Ovary (tissue), 9 donors: ENCODE measurements around the gene SRGN. TPM values are rescaled to one million over a fixed set of nuclear protein-coding genes. Genes with fewer than 3 reads are reported as not detected.

Experiments used
- DNase-seq, 5 donors: peaks; one replicate each; pipeline ENCODE4 v3.0.0-alpha.2; 2019 to 2020
- H3K27ac ChIP-seq, 2 donors: fragments of 200-600 bp; one replicate each; pipeline versions ENCODE4 v1.5.1 to v1.8.0; 2019 to 2022
- H3K27me3 ChIP-seq: fragments of 200-600 bp; one replicate; pipeline ENCODE4 v1.8.0; 2022
- H3K36me3 ChIP-seq: fragments of 200-600 bp; sonication (generic); one replicate; pipeline ENCODE4 v1.5.1; 2019
- H3K4me1 ChIP-seq: one replicate; pipeline ENCODE4 v1.8.1; 2013; ENCODE audit warnings: mild to moderate bottlenecking, moderate library complexity; ENCODE audit not compliant: insufficient read depth
- H3K4me3 ChIP-seq: fragments of 200-600 bp; sonication (generic); one replicate; pipeline ENCODE4 v1.5.1; 2017
- H3K9me3 ChIP-seq, 2 donors: fragments of 200-600 bp in 1 of 2; sonication (generic) in 1 of 2; one replicate each; pipeline versions ENCODE4 v1.5.1 to v1.8.1; 2013 to 2019; ENCODE audit warnings: mild to moderate bottlenecking in 1 of 2, moderate library complexity in 1 of 2
- CTCF ChIP-seq, 3 donors: fragments of 450-650 bp in 2 of 3; fragments of 200-600 bp in 1 of 3; IDR thresholded peaks; one replicate each; pipeline versions ENCODE4 v1.5.1 to v1.8.0; 2016 to 2022; ENCODE audit warnings: antibody characterized with exemption in 3 of 3, mild to moderate bottlenecking in 1 of 3
- EP300 ChIP-seq: sonication (generic); formaldehyde crosslinking; IDR thresholded peaks from one replicate; pipeline ENCODE4 v1.6.1; 2017; ENCODE audit warnings: antibody characterized with exemption
- POLR2A ChIP-seq: fragments of 450-650 bp; IDR thresholded peaks from one replicate; pipeline ENCODE4 v1.6.1; 2017; ENCODE audit warnings: antibody characterized with exemption, mild to moderate bottlenecking, moderate library complexity
- WGBS, 3 donors: extraction: QIAGEN DNeasy Blood & Tissue Kit in 1 of 3; methylation state at CpG; one replicate each; pipeline versions ENCODE4 v1.1.5 to v1.1.7; 2013 to 2017; 5-methylcytosine and 5-hydroxymethylcytosine counted together
- intact Hi-C, 4 donors: fragments of 100-400 bp; cut with DNase I; formaldehyde crosslinking; loops; one replicate each; pipeline versions ENCODE4 v1.11.0 to v1.15.1; 2022 to 2023
- polyA plus RNA-seq, 2 donors: library from polyadenylated mRNA; stranded (reverse); fragments of 200-250 nt in 1 of 2; fragments of 350-450 nt in 1 of 2; fragmentation: Illumina TruSeq in 1 of 2; extraction: RNeasy Lipid Tissue Mini Kit (QIAGEN cat#74804) in 1 of 2; gene quantifications; one replicate each; pipeline ENCODE4 v1.2.3, GENCODE V29; 2013 to 2014
- total RNA-seq, 7 donors: library from RNA; depleted of rRNA in 2 of 7; stranded (reverse); fragments of >200 nt in 2 of 7; fragmentation: NEBNext Ultra II Directional in 3 of 7; extraction: Animal tissue kit (Norgen Biotek cat#: 25700) in 3 of 7; gene quantifications; one replicate each; pipeline versions ENCODE4 v1.1.0 to v1.2.4, GENCODE V29; 2016 to 2023
- donor health status: DM: no; HTN: no; CAD: no; lungs with moderate emphysema.
- donor health status: DM: no; HTN: no; CAD: no.
- donor health status: Bipolar disorder and iron deficiency.
- donor health status: DM: yes; HTN: yes; CAD: no.
- donor health status: DM: no; HTN: no; CAD: no.
- donor health status: DM: yes; HTN: yes; CAD: no.

The SRGN gene
- total and polyA plus RNA-seq, 9 donors = 22.0 to 107 (median 39.5) TPM

GRCh38 chr10:69096045-69096444 lies 8.1 kb downstream of the SRGN start:
- Histone ChIP-seq H3K27me3 (no peaks in the 10 kb centered on the region), H3K4me1 (no peaks in the 10 kb centered on the region), H3K36me3 (no peaks in the 10 kb centered on the region), H3K27ac (no peak overlapping the region), H3K4me3 (no peak overlapping the region), H3K9me3 (no peaks in the 10 kb centered on the region)
- 69 to 82% (median 74%) methylated on average over 2 of the region's 2 CpGs for WGBS, 3 donors
- no peak for DNase-seq
- no peak for TF ChIP-seq EP300
- intact Hi-C loops = loop anchor here in 1 of 4 donors (10.0 kb wide), 1 partner anchor 91 kb away; no protein-coding TSS in a partner anchor

- TF ChIP-seq POLR2A (no peak), EP300 (no peak), CTCF (IDR thresholded peaks at IDR 0.05) (no peak)
- no peaks in the 10 kb centered on the region for H3K27me3 ChIP-seq
- no peak for DNase-seq
- H3K27ac ChIP-seq = no peak overlapping the region
- no peaks in the 10 kb centered on the region for H3K9me3 ChIP-seq
- intact Hi-C loops = loop anchor here in 1 of 4 donors (10.0 kb wide), 1 partner anchor 93 kb away; no protein-coding TSS in a partner anchor
- no peaks in the 10 kb centered on the region for H3K4me1 ChIP-seq
- H3K4me3 ChIP-seq = no peak overlapping the region
- 59 to 71% (median 62%) methylated on average over 4 of the region's 4 CpGs for WGBS, 3 donors
- no peaks in the 10 kb centered on the region for H3K36me3 ChIP-seq
These were observed 9.8 kb downstream of the SRGN start for GRCh38 chr10:69097729-69098128.

DNA sequence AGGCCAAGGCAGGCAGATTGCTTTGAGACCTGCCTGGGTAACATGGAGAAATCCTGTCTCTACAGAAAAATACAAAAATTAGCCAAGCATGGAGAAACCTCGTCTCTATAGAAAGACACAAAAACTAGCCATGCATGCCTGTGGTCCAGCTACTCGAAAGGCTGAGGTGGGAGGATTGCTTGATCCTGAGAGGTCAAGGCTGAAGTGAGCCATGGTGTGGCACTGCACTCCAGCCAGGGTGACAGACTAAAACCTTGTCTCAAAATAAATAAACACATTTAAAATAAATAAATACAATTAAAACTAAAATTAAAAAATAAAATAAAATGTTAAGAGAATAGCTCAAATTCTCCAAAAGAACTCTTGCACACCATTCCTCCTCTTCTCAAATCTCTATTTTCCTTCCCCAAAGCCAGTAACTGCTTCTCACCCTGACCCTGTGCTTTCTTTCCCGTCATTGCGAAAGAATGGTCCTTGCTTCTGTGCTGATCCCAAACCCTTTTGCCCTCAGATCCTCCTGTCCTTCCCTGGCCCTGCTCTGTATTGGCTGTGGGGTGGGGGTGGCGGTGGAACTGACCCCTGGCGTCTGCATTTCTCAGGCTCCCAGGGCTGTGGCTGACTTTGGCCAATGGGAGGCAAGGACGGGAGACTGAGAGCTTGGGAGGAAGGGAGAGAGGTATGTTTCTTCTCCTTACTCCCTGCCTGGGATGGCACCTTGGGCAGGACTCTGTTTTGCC lies 12.4 kb downstream of the SRGN start:
- intact Hi-C loops = no loop called here
- H3K27me3 ChIP-seq = no peaks in the 10 kb centered on the region
- DNase-seq = no peak
- H3K36me3 ChIP-seq = no peaks in the 10 kb centered on the region
- 35 to 38% (median 37%) methylated on average over 7 of the region's 7 CpGs for WGBS, 3 donors
- no peaks in the 10 kb centered on the region for H3K9me3 ChIP-seq
- H3K4me1 ChIP-seq = no peaks in the 10 kb centered on the region
- H3K4me3 ChIP-seq = no peak overlapping the region
- no peak for TF ChIP-seq CTCF (IDR thresholded peaks at IDR 0.05)
- no peak for TF ChIP-seq EP300
- no peak for TF ChIP-seq POLR2A
- H3K27ac ChIP-seq = no peak overlapping the region

GRCh38 chr10:69101451-69102095 lies 13.7 kb downstream of the SRGN start:
- no peaks in the 10 kb centered on the region for H3K36me3 ChIP-seq
- H3K27ac ChIP-seq = no peak overlapping the region
- no peaks in the 10 kb centered on the region for H3K9me3 ChIP-seq
- 65 to 74% (median 71%) methylated on average over 6 of the region's 6 CpGs for WGBS, 3 donors
- TF ChIP-seq CTCF (IDR thresholded peaks at IDR 0.05) (no peak), EP300 (no peak), POLR2A (no peak)
- no peaks in the 10 kb centered on the region for H3K4me1 ChIP-seq
- intact Hi-C loops = no loop called here
- DNase-seq = no peak
- no peak overlapping the region for H3K4me3 ChIP-seq
- H3K27me3 ChIP-seq = no peaks in the 10 kb centered on the region

- H3K27ac ChIP-seq = no peak overlapping the region
- no peaks in the 10 kb centered on the region for H3K4me1 ChIP-seq
- no peaks in the 10 kb centered on the region for H3K9me3 ChIP-seq
- H3K36me3 ChIP-seq = no peaks in the 10 kb centered on the region
- TF ChIP-seq EP300 (no peak), CTCF (IDR thresholded peaks at IDR 0.05) (no peak), POLR2A (no peak)
- H3K27me3 ChIP-seq = no peaks in the 10 kb centered on the region
- no peak overlapping the region for H3K4me3 ChIP-seq
- 82 to 86% (median 82%) methylated on average over 3 of the region's 3 CpGs for WGBS, 3 donors
- no peak for DNase-seq
- intact Hi-C loops = no loop called here
These were observed 14.5 kb downstream of the SRGN start for GRCh38 chr10:69102440-69102839.
